CD4-positive, alpha-beta T cell (primary cell): ENCODE results near the gene FYCO1. TPM values are rescaled to one million over a fixed set of nuclear protein-coding genes. Genes with fewer than 3 reads are reported as not detected.

Source experiments
- ATAC-seq: fragments of 200-7000 bp; cut with Tn5 transposase; one replicate; pipeline ENCODE4 v1.10.0; 2022; ENCODE audit warnings: mild to moderate bottlenecking; ENCODE audit not compliant: poor library complexity
- CTCF ChIA-PET: fragments of 350-600 bp; sonication (Branson Sonifier 250); formaldehyde crosslinking; loops from one replicate; lab custom pipeline; 2021; ENCODE audit warnings: antibody characterized with exemption, inconsistent platforms; lab: Charles Lee
- POLR2A ChIA-PET: fragments of 350-600 bp; sonication (Branson Sonifier 250); formaldehyde crosslinking; loops from one replicate; lab custom pipeline; 2021; ENCODE audit warnings: antibody characterized with exemption, inconsistent platforms; lab: Charles Lee
- DNase-seq, 14 experiments: peaks; one replicate each; pipeline ENCODE4 v3.0.0-alpha.2; 2013 to 2020; ENCODE audit warnings: mixed read lengths in 2 of 14
- H3K27ac ChIP-seq, 2 donors: one replicate each; pipeline versions ENCODE4 v1.5.1 to v1.7.0; 2013; ENCODE audit warnings: low read length in 2 of 2, low read depth in 1 of 2, mild to moderate bottlenecking in 1 of 2
- H3K27me3 ChIP-seq, 2 experiments: 1 replicate in 1 of 2; 2 replicates in 1 of 2; pipeline versions ENCODE4 v1.6.1 to v1.7.0; 2013; ENCODE audit warnings: low read length in 2 of 2, control low read depth in 1 of 2, mild to moderate bottlenecking in 1 of 2, moderate library complexity in 1 of 2; ENCODE audit not compliant: insufficient read depth in 2 of 2, control insufficient read depth in 1 of 2
- H3K36me3 ChIP-seq: one replicate; pipeline ENCODE4 v1.6.1; 2013; ENCODE audit warnings: low read length, control low read depth; ENCODE audit not compliant: insufficient read depth
- H3K4me1 ChIP-seq: one replicate; pipeline ENCODE4 v1.6.1; 2013; ENCODE audit warnings: low read length, control low read depth; ENCODE audit not compliant: insufficient read depth
- H3K4me3 ChIP-seq: one replicate; pipeline ENCODE4 v1.5.1; 2013; ENCODE audit warnings: mild to moderate bottlenecking, low read length, moderate library complexity
- H3K9me3 ChIP-seq, 2 experiments: 1 replicate in 1 of 2; 2 replicates in 1 of 2; pipeline versions ENCODE4 v1.6.1 to v1.7.0; 2013; ENCODE audit warnings: low read length in 2 of 2, mild to moderate bottlenecking in 2 of 2, control low read depth in 1 of 2, moderate library complexity in 1 of 2; ENCODE audit not compliant: control insufficient read depth in 1 of 2, insufficient read depth in 1 of 2
- H3K27ac Mint-ChIP-seq: one replicate; pipeline ENCODE4 v1.8.0; 2020; ENCODE audit warnings: mixed read lengths
- H3K27me3 Mint-ChIP-seq: one replicate; pipeline ENCODE4 v1.8.0; 2021; ENCODE audit warnings: mixed read lengths
- H3K36me3 Mint-ChIP-seq: one replicate; pipeline ENCODE4 v1.8.0; 2021; ENCODE audit warnings: low read depth, mixed read lengths
- H3K4me1 Mint-ChIP-seq: one replicate; pipeline ENCODE4 v1.8.0; 2021; ENCODE audit warnings: low read depth, mixed read lengths
- H3K4me3 Mint-ChIP-seq: one replicate; pipeline ENCODE4 v1.8.0; 2020; ENCODE audit warnings: mild to moderate bottlenecking, mixed read lengths
- H3K9me3 Mint-ChIP-seq: one replicate; pipeline ENCODE4 v1.8.0; 2020; ENCODE audit warnings: mixed read lengths
- intact Hi-C, 2 experiments: fragments of 100-400 bp; cut with DNase I in 1 of 2; cut with micrococcal nuclease in 1 of 2; formaldehyde crosslinking; loops; one replicate each; pipeline versions ENCODE4 v1.15.1 to v1.9.0; 2023 to 2025; cut with DNase I, micrococcal nuclease
- total RNA-seq, 174 experiments: library from RNA in 2 of 174; stranded (reverse) in 2 of 174; gene quantifications; one replicate each; pipeline ENCODE4 v1.2.3 and lab custom pipeline; 2021 to 2026
- TF ChIP-seq, protein P1 (sequence below): fragments of 200-600 bp; IDR thresholded peaks from one replicate; pipeline ENCODE4 v1.8.0; 2022; ENCODE audit warnings: antibody characterized with exemption, mild to moderate bottlenecking

Gene FYCO1
- total RNA-seq, 2 experiments from 2014 or later = 17.4 to 20.1 TPM

DNA sequence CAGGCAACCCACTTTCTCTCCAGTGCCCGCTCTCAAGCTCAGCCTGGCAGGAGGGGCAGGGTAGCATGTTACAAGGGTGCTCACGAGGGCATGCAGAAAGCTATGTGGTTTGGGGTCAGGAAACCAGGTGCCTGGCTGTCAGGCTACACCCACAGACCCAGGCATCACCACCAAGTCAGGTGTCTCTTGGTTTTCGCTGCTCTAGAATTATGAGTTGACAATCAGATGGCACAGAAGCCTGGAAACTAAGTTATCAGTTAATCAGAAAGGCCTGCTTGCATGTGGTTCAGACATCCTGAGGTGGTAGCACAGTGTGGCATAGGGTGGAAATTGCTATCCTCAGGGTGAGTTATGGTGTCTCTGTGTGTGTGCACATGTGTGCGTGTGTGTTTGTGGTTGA is 125.5 kb downstream of the FYCO1 start:
- intact Hi-C loops = loop anchor here (1.0 to 5.0 kb wide), 4 partner anchors 22 to 47 kb away; partner anchors contain the start of gene LZTFL1 (in 1 of the 2)
- CTCF ChIA-PET = no interaction called here
- ATAC-seq (peak; percentile 90), DNase-seq (peak; percentile 51 to 93 (median 64))
- H3K27ac ChIP-seq = no peak overlapping the region
- Mint-ChIP-seq H3K9me3 (peaks cover 4% of the 10 kb centered on the region), H3K27me3 (peaks cover 3% of the 10 kb centered on the region), H3K27ac (peak overlapping the region; percentile 34), H3K4me1 (peaks cover 69% of the 10 kb centered on the region), H3K4me3 (peak overlapping the region; percentile 1), H3K36me3 (no peaks in the 10 kb centered on the region)
- H3K9me3 ChIP-seq = no peaks in the 10 kb centered on the region
- TF ChIP-seq, protein P1, sequence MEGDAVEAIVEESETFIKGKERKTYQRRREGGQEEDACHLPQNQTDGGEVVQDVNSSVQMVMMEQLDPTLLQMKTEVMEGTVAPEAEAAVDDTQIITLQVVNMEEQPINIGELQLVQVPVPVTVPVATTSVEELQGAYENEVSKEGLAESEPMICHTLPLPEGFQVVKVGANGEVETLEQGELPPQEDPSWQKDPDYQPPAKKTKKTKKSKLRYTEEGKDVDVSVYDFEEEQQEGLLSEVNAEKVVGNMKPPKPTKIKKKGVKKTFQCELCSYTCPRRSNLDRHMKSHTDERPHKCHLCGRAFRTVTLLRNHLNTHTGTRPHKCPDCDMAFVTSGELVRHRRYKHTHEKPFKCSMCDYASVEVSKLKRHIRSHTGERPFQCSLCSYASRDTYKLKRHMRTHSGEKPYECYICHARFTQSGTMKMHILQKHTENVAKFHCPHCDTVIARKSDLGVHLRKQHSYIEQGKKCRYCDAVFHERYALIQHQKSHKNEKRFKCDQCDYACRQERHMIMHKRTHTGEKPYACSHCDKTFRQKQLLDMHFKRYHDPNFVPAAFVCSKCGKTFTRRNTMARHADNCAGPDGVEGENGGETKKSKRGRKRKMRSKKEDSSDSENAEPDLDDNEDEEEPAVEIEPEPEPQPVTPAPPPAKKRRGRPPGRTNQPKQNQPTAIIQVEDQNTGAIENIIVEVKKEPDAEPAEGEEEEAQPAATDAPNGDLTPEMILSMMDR = no peak
- H3K4me3 ChIP-seq = no peak overlapping the region
- no peaks in the 10 kb centered on the region for H3K36me3 ChIP-seq
- H3K4me1 ChIP-seq = peaks cover 35% of the 10 kb centered on the region
- peaks cover 0 to 3% of the 10 kb centered on the region in 2 experiments for H3K27me3 ChIP-seq
- POLR2A ChIA-PET = interaction anchor here (0.6 to 3.9 kb wide), 7 partner anchors 9 to 193 kb away, joined by 3 to 24 read pairs (median 4); partner anchors contain the start of gene LZTFL1

DNA sequence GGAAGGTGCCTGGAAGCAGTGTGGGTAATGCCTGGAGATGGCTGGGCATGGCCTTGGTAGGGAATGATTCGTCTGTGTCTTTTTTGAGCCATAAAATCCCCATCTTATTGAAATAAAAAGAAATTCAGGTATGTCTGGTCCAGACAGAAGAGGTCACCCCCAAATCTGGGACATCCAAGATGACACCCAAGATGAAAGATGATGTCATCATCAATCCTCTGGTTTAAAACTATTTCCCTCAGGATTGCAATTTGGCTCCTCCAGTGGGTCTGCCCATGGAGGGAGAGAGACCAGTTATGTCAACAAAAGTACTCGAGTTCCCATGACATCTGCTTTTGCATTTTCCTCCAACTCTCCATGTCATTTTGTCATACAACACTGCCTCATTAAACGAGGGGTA is 126.0 kb downstream of the FYCO1 start:
- peaks cover 7% of the 10 kb centered on the region for H3K27me3 Mint-ChIP-seq
- H3K36me3 ChIP-seq = no peaks in the 10 kb centered on the region
- DNase-seq (no peak), ATAC-seq (no peak)
- H3K27ac Mint-ChIP-seq = peak overlapping the region; percentile 34
- ChIA-PET CTCF (no interaction called here), POLR2A (interaction anchor here (0.6 to 3.9 kb wide), 7 partner anchors 8 to 193 kb away, joined by 3 to 24 read pairs (median 4); partner anchors contain the start of gene LZTFL1)
- H3K27ac ChIP-seq = no peak overlapping the region
- peaks cover 39% of the 10 kb centered on the region for H3K4me1 ChIP-seq
- no peaks in the 10 kb centered on the region for H3K9me3 ChIP-seq
- peak overlapping the region; percentile 38 for H3K4me3 Mint-ChIP-seq
- peaks cover 72% of the 10 kb centered on the region for H3K4me1 Mint-ChIP-seq
- intact Hi-C loops = loop anchor here (1.0 to 5.0 kb wide), 4 partner anchors 23 to 48 kb away; partner anchors contain the start of gene LZTFL1 (in 1 of the 2)
- TF ChIP-seq, protein P1 = no peak
- H3K4me3 ChIP-seq = no peak overlapping the region
- no peaks in the 10 kb centered on the region for H3K36me3 Mint-ChIP-seq
- H3K27me3 ChIP-seq = peaks cover 0 to 3% of the 10 kb centered on the region in 2 experiments
- H3K9me3 Mint-ChIP-seq = peaks cover 4% of the 10 kb centered on the region

DNA sequence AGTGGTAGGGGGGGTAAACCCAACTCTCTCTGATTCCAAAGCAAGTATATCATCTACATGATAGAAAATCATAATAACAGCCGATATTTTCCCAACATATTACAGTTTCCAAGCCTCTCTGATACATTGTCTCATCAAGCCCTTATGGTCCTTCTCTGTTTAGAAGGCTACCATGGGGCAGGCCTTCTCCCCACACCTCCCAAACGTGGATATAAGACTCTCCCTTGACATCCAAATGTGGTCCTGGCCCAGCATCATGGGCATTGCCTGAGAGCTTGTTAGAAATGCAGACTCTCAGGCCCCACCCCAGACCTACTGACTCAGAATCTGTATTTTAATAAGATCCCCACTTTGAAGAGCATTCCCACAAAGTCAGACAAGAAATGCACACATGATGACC is 127.0 kb downstream of the FYCO1 start:
- intact Hi-C loops = no loop called here

More for the DNA sequence above, 127.0 kb downstream of the FYCO1 start:
- TF ChIP-seq, protein P1 = no peak
- peaks cover 7% of the 10 kb centered on the region for H3K27me3 Mint-ChIP-seq
- CTCF ChIA-PET = interaction anchor here (1.0 kb wide), 1 partner anchor 210 kb away, joined by 3 read pairs; no protein-coding TSS in a partner anchor
- Histone ChIP-seq H3K36me3 (no peaks in the 10 kb centered on the region), H3K9me3 (peaks cover 0 to under 1% of the 10 kb centered on the region in 2 experiments), H3K4me1 (peaks cover 39% of the 10 kb centered on the region), H3K27me3 (peaks cover 0 to 4% of the 10 kb centered on the region in 2 experiments), H3K4me3 (no peak overlapping the region), H3K27ac (no peak overlapping the region)
- peak overlapping the region; percentile 43 for H3K4me3 Mint-ChIP-seq
- no peaks in the 10 kb centered on the region for H3K36me3 Mint-ChIP-seq
- no peak for ATAC-seq
- H3K9me3 Mint-ChIP-seq = peaks cover 1% of the 10 kb centered on the region
- H3K27ac Mint-ChIP-seq = peak overlapping the region; percentile 34
- DNase-seq = no peak
- POLR2A ChIA-PET = interaction anchor here (3.9 kb wide), 1 partner anchor 27 kb away, joined by 24 read pairs; the partner anchor contains the start of gene LZTFL1
- H3K4me1 Mint-ChIP-seq = peaks cover 75% of the 10 kb centered on the region
